GM12865 (cell line): Measurements from ENCODE around the gene ABHD18.
"Not testable (repeated sequence)": the region's sequence is repeated elsewhere in the genome, so short reads cannot be mapped to it uniquely, and the experiment has no call there.

Source experiments
- DNase-seq: peaks from one replicate; pipeline ENCODE4 v3.0.0; 2010; ENCODE audit warnings: low read depth
- H3K4me3 ChIP-seq: 2 replicates; pipeline ENCODE4 v1.5.1; 2011; ENCODE audit warnings: mild to moderate bottlenecking, low read depth, low read length, control low read depth
- CTCF ChIP-seq: IDR thresholded peaks from 2 replicates; pipeline ENCODE4 v1.5.1; 2011; ENCODE audit warnings: low read length, control low read depth, low read depth, inconsistent platforms; ENCODE audit not compliant: insufficient read depth; ENCODE audit errors: missing control alignments

Gene ABHD18

DNA sequence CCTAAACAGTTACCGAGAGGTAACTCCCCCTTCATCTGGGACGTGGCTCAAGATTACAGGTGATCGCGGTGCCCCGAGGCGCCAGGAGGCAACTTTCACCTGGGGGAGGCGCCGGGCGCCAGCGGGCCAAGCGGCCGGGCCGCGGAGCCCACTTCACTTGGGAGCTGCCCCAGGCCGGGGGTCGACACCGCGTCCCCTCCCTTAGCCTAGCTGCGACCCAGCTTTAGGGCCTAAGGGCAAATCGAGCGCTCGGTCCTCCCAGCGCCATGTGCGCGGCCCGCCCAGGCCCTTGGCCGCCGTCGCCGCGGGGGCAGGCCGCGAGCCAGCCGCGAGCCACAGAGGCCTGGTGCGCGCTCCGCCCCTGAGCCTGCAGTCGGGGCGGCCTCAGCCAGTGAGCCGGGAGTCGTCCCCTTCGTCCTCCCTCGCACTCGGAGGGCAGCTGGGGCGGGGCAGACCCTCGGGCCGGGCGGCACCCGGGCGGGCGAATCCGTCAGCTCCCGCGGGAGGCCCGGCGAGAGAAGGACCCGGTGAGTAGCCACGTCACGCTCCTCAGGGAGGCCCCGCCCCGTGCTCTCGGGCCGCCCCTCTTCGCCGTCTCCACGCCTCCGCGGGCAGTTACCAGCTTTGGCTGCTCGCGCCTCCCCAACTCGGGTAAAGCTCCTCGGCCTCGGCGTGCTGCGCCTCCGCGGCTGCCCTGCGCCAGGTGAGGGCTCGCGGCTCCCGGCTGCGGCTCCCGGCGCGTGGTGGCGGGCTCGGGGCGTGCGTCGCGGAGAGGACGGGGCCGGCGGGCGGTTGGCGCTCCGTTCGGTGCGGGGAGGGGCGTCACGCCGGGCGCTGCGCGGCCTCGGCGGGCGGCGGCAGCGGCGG, 95.7 kb downstream of the ABHD18 start, which contains the start of gene LARP1B:
TSS of gene LARP1B (plus strand) at position 614 of the 867 bp plus-strand sequence. CDS start 13,640 bp downstream, outside the sequence.
- peak; percentile 98 for DNase-seq
- no peak for TF ChIP-seq CTCF
- peak within 1 kb of the TSS; percentile 76 for H3K4me3 ChIP-seq

DNA sequence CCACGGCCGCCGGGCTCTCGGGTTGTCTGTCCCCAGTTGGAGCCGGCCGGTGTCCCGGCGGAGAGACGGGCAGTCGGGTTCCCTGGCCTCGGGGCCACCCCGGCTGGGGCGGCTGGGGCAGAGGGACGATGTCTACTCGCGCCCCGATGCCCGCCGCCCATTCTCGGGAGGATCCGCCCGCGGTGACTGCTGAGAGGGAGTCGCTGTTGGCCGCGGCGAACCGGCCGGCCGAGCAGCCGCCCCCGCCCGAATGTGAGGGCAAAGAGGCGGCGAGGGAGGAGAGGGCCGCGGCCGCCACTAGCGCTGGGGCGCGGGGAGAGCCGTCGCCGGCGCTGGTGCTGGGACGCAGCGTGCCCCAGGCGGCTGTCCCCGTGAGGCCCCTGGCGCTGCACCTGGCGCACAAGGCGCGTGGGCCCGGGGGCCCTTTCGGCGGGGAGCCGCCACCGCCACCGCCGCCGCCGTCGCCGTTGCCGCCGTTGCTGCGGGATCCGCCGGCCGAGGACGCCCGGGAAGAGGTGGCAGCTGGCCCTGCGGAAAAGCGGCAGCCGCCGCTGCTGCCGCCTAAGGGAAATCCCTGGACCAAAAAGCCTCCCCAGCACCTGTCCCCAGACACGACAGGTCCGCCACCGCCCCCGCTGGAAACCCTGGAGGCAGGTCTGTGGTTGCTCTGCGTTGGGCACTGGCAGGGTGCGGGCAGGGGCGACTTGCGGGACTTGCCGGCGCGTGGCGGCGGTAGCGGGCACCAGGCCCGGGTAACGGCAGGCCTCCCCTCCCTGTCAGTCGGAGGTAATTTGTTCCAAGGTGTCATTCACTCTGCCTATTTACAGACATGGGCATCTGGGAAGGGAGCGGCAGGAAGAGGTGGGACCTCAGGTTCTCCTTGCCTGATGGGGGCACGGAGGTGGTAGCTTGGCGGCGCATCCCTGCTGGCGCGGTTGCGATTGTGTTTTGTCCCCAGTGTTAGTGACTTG, 96.6 kb downstream of the ABHD18 start:
- DNase-seq = peak; percentile 70

DNA sequence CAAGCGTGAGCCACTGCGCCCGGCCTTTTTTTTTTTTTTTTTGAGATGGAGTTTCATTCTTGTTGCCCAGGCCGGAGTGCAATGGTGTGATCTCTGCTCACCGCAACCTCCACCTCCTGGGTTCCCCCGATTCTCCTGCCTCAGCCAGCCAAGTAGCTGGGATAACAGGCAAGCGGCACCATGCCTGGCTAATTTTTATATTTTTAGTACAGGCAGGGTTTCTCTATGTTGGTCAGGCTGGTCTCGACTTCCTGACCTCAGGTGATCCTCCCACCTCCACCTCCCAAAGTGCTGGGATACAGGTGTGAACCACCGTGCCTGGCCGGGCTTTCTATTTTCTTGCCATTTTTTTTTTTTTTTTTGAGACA, 101.2 kb downstream of the ABHD18 start:
- DNase-seq, H3K4me3 ChIP-seq: not testable (repeated sequence)

More for the DNA sequence above, 96.6 kb downstream of the ABHD18 start:
- TF ChIP-seq CTCF = peak; percentile 4
- H3K4me3 ChIP-seq = peak overlapping the region; percentile 76

DNA sequence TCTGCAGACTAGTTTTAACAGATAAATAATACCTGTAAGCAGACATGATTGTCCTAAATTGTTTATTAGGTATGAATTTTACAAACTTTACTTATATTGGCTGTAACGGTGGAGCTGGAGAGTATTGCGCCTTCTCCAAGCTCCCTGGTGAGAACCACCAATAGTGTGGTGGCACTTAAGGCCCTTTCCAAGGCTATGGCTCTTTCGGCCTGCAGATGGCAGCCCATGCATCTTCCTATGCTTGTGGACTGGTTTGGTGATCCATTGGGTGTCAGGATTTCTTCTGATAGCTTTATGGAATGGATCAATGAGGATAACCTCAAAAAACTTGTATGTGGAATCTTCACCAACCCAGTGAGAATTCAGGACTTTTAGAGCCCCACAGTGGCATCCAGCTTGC, 103.7 kb downstream of the ABHD18 start:
- TF ChIP-seq CTCF = peak; percentile 17
- no peak overlapping the region for H3K4me3 ChIP-seq
- peak; percentile 21 for DNase-seq

DNA sequence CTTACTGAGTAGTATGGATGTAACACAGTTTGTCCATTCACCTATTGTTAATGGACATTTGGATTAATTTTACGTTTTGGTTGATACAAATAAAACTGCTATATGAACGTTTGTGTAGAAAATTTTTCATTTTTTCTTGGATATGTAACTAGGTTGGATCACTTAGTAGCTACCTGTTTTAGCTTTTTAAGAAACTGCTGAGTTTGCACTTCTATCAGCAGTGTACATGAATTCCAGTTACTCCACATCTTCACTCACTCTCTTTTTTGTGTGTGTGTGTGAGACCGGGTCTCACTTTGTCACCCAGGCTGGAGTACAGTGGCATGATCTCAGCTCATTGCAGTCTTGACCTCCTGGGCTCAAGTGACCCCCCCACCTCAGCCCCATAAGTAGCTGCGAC, 111.3 kb downstream of the ABHD18 start:
- no peak for DNase-seq
- TF ChIP-seq CTCF = no peak
- H3K4me3 ChIP-seq = no peak overlapping the region
